ENCODE measurements around the gene ZNF511. TPM values are rescaled to one million over a fixed set of nuclear protein-coding genes. Genes with fewer than 3 reads are reported as not detected.

The ZNF511 gene
- total RNA-seq, 1 experiment from 2014 or later, result 78.4 TPM

DNA sequence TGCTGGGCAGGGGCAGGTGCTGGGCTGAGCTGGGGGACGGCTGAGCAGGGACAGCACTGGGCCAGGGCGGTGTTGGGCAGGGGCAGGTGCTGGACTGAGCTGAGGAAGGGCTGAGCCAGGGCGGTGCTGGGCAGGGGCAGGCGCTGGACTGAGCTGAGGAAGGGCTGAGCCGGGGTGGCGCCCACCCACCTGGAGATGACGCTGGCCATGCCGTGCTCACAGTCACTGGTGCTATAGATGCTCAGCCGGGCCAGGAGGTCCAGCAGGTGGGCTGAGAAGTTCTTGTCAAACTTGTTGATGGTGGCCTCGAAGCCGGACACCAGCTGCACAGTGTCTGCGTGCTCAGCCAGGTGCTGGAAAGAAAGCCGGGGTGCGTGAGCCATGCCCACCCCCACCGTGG, 27.6 kb upstream of the ZNF511 start:
- intact Hi-C loops (cut with micrococcal nuclease), result no loop called here
- H3K9me2 ChIP-seq (replicated peaks; ENCODE audit: low read length), result no peaks in the 10 kb centered on the region
- H3K27ac ChIP-seq (ENCODE audit: low read length), result no peak overlapping the region
- no peak overlapping the region for H3K4me2 ChIP-seq (ENCODE audit: low read length)
- no peak overlapping the region for H3K9ac ChIP-seq (ENCODE audit: low read length)
- peaks cover 37% of the 10 kb centered on the region for H3K4me1 ChIP-seq (ENCODE audit: insufficient read depth, low read length)
- peaks cover 4% of the 10 kb centered on the region for H3F3A ChIP-seq (ENCODE audit: low read length, unreplicated experiment)
- no peaks in the 10 kb centered on the region for H3K9me3 ChIP-seq (ENCODE audit: low read length)
- ChIA-PET CTCF (no interaction called here), POLR2A (ENCODE audit: unreplicated experiment) (no interaction called here)
- no peaks in the 10 kb centered on the region for H4K20me1 ChIP-seq (ENCODE audit: low read length)
- H2AFZ ChIP-seq (ENCODE audit: low read length), result no peak overlapping the region
- no peak overlapping the region for H3K4me3 ChIP-seq (ENCODE audit: low read length)
- H3K79me2 ChIP-seq (ENCODE audit: low read length), result peaks cover 5% of the 10 kb centered on the region
- no peak for ATAC-seq
- TF ChIP-seq EZH2phosphoT487 (IDR thresholded peaks at IDR 0.05; ENCODE audit: borderline replicate concordance, low read length) (no peak), EZH2 (IDR thresholded peaks at IDR 0.05; ENCODE audit: low read length, unreplicated experiment) (no peak)
- TF ChIP-seq, protein P1, sequence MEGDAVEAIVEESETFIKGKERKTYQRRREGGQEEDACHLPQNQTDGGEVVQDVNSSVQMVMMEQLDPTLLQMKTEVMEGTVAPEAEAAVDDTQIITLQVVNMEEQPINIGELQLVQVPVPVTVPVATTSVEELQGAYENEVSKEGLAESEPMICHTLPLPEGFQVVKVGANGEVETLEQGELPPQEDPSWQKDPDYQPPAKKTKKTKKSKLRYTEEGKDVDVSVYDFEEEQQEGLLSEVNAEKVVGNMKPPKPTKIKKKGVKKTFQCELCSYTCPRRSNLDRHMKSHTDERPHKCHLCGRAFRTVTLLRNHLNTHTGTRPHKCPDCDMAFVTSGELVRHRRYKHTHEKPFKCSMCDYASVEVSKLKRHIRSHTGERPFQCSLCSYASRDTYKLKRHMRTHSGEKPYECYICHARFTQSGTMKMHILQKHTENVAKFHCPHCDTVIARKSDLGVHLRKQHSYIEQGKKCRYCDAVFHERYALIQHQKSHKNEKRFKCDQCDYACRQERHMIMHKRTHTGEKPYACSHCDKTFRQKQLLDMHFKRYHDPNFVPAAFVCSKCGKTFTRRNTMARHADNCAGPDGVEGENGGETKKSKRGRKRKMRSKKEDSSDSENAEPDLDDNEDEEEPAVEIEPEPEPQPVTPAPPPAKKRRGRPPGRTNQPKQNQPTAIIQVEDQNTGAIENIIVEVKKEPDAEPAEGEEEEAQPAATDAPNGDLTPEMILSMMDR (conservative IDR thresholded peaks at IDR 0.05; ENCODE audit: low read depth, low read length), result no peak
- DNase-seq, result no peak
- H3K36me3 ChIP-seq (ENCODE audit: low read depth, low read length), result peaks cover 15% of the 10 kb centered on the region; the same call in 1 of the 2 replicates
- BruUV-seq (replicated peaks), result no TSS peak
- H3K27me3 ChIP-seq (ENCODE audit: low read length), result no peaks in the 10 kb centered on the region

DNA sequence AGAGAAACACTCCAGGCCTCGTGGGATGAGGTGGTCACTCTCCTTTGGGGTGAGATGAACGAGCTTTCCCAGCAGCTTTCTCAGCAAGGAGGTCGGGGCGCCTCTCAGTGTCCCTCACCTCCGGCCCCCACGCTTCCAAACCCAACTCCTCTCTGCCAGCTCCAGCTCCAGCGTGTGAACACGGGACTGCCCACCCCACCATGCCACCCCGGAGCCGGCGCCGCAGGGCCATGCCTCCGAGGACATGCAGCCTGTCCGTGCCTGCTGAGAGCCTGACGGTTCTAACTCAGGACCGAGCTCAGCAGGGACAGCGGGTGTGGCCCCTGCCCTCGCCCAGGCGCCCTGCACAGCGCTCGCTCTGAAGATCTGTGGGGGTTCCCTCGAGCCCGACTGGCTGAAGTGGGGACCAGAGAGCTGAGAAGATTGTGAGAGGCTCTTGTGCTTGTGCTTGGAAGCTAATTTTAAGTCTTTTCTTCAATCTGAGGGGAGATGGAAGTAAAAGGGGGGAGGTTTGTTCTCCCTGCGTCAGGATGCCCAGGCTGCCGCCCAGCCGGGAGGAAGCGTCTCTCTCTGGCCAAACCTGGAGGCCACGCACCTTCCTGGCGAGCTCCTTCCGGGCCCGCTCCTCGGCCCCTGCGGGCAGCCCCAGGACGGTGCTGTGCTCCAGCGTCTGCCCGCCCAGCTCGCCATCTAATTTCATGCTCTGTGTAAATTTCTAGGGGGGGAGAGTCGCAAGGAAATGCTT, 26.9 kb upstream of the ZNF511 start:
- POLR2A ChIA-PET (ENCODE audit: unreplicated experiment), result no interaction called here
- no peaks in the 10 kb centered on the region for H3K27me3 ChIP-seq (ENCODE audit: low read length)
- no peak overlapping the region for H3K4me2 ChIP-seq (ENCODE audit: low read length)
- no TSS peak for BruUV-seq (replicated peaks)
- no peak overlapping the region for H3K4me3 ChIP-seq (ENCODE audit: low read length)
- H3K4me1 ChIP-seq (ENCODE audit: insufficient read depth, low read length), result peaks cover 36% of the 10 kb centered on the region
- no peak overlapping the region for H3K27ac ChIP-seq (ENCODE audit: low read length)
- no peaks in the 10 kb centered on the region; the same call in 1 of the 2 replicates for H3K79me2 ChIP-seq (ENCODE audit: low read length)
- no peaks in the 10 kb centered on the region for H3K9me3 ChIP-seq (ENCODE audit: low read length)
- no peaks in the 10 kb centered on the region for H4K20me1 ChIP-seq (ENCODE audit: low read length)
- H2AFZ ChIP-seq (ENCODE audit: low read length), result no peak overlapping the region
- H3K36me3 ChIP-seq (ENCODE audit: low read depth, low read length), result peaks cover 15% of the 10 kb centered on the region; the same call in 1 of the 2 replicates
- no peak for DNase-seq
- CTCF ChIA-PET, result no interaction called here
- no peaks in the 10 kb centered on the region for H3K9me2 ChIP-seq (replicated peaks; ENCODE audit: low read length)
- no peak overlapping the region for H3K9ac ChIP-seq (ENCODE audit: low read length)
- intact Hi-C loops (cut with micrococcal nuclease), result no loop called here
- no peak for ATAC-seq
- TF ChIP-seq EZH2phosphoT487 (IDR thresholded peaks at IDR 0.05; ENCODE audit: borderline replicate concordance, low read length) (no peak), EZH2 (IDR thresholded peaks at IDR 0.05; ENCODE audit: low read length, unreplicated experiment) (no peak)
- TF ChIP-seq, protein P1 (conservative IDR thresholded peaks at IDR 0.05; ENCODE audit: low read depth, low read length), result no peak
- H3F3A ChIP-seq (ENCODE audit: low read length, unreplicated experiment), result peaks cover 4% of the 10 kb centered on the region

- Histone ChIP-seq H3K4me1 (ENCODE audit: insufficient read depth, low read length) (peaks cover 25% of the 10 kb centered on the region), H3K79me2 (ENCODE audit: low read length) (no peaks in the 10 kb centered on the region; the same call in 1 of the 2 replicates), H3K27me3 (ENCODE audit: low read length) (no peaks in the 10 kb centered on the region), H3F3A (ENCODE audit: low read length, unreplicated experiment) (peaks cover 4% of the 10 kb centered on the region), H3K9me3 (ENCODE audit: low read length) (no peaks in the 10 kb centered on the region), H3K4me2 (ENCODE audit: low read length) (no peak overlapping the region), H3K9ac (ENCODE audit: low read length) (no peak overlapping the region), H3K4me3 (ENCODE audit: low read length) (no peak overlapping the region), H3K27ac (ENCODE audit: low read length) (no peak overlapping the region), H2AFZ (ENCODE audit: low read length) (no peak overlapping the region), H4K20me1 (ENCODE audit: low read length) (no peaks in the 10 kb centered on the region), H3K36me3 (ENCODE audit: low read depth, low read length) (peaks cover 15% of the 10 kb centered on the region; the same call in 1 of the 2 replicates), H3K9me2 (replicated peaks; ENCODE audit: low read length) (no peaks in the 10 kb centered on the region)
- ATAC-seq (no peak), DNase-seq (no peak)
- POLR2A ChIA-PET (ENCODE audit: unreplicated experiment), result no interaction called here
- no TSS peak for BruUV-seq (replicated peaks)
- TF ChIP-seq, protein P1 (conservative IDR thresholded peaks at IDR 0.05; ENCODE audit: low read depth, low read length), result no peak
- no peak for TF ChIP-seq EZH2phosphoT487 (IDR thresholded peaks at IDR 0.05; ENCODE audit: borderline replicate concordance, low read length)
- no peak for TF ChIP-seq EZH2 (IDR thresholded peaks at IDR 0.05; ENCODE audit: low read length, unreplicated experiment)
- intact Hi-C loops (cut with micrococcal nuclease), result no loop called here
- CTCF ChIA-PET, result no interaction called here
These were observed 25.8 kb upstream of the ZNF511 start for GRCh38 chr10:133282846-133283390.

All from PC-3 (cell line).